OCI-LY3 (cell line): ENCODE measurements around the gene RREB1.

Experiments used
- H2AFZ ChIP-seq: fragments of 200-600, 300-600 bp; shearing (Covaris generic); 2 replicates; pipeline ENCODE4 v1.6.0; 2014; ENCODE audit warnings: antibody characterized with exemption, low read depth, low read length
- H3K27ac ChIP-seq: fragments of 200-600, 300-600 bp; sonication (generic); 2 replicates; pipeline ENCODE4 v1.5.1; 2014; ENCODE audit warnings: mild to moderate bottlenecking, low read length, moderate library complexity, mixed read lengths
- H3K27me3 ChIP-seq: fragments of 200-600, 300-600 bp; sonication (generic); 2 replicates; pipeline ENCODE4 v1.6.1; 2014; ENCODE audit warnings: low read depth, low read length, mixed read lengths
- H3K36me3 ChIP-seq: fragments of 200-600, 300-600 bp; sonication (generic); replicated peaks from 2 replicates; pipeline ENCODE3; 2014; ENCODE audit warnings: low read depth, low read length, mixed read lengths
- H3K4me1 ChIP-seq: fragments of 300-600, 200-600 bp; sonication (generic); 2 replicates; pipeline ENCODE4 v1.6.1; 2014; ENCODE audit warnings: low read length, mixed read lengths
- H3K4me2 ChIP-seq: fragments of 200-600, 300-600 bp; sonication (generic); 2 replicates; pipeline ENCODE4 v1.6.1; 2014; ENCODE audit warnings: low read length, mixed read lengths
- H3K4me3 ChIP-seq: fragments of 300-600, 200-600 bp; sonication (generic); 2 replicates; pipeline ENCODE4 v1.5.1; 2014; ENCODE audit warnings: antibody characterized with exemption, mild to moderate bottlenecking, low read length, moderate library complexity
- H3K79me2 ChIP-seq: fragments of 300-600, 200-600 bp; shearing (Covaris generic); 2 replicates; pipeline ENCODE4 v1.6.1; 2014; ENCODE audit warnings: mild to moderate bottlenecking, low read length, mixed read lengths
- H3K9ac ChIP-seq: fragments of 300-600, 200-600 bp; shearing (Covaris generic); 2 replicates; pipeline ENCODE4 v1.6.0; 2014; ENCODE audit warnings: mild to moderate bottlenecking, low read length, moderate library complexity
- H3K9me3 ChIP-seq: fragments of 200-600, 300-600 bp; shearing (Covaris generic); 2 replicates; pipeline ENCODE4 v1.6.1; 2014; ENCODE audit warnings: low read length, mixed read lengths; ENCODE audit not compliant: insufficient read depth
- H4K20me1 ChIP-seq: fragments of 200-600, 300-600 bp; sonication (generic); 2 replicates; pipeline ENCODE4 v1.6.1; 2016; ENCODE audit warnings: low read length, mixed read lengths; ENCODE audit not compliant: insufficient read depth
- CTCF ChIP-seq: fragments of 200-600, 300-600 bp; sonication (generic); IDR thresholded peaks from 2 replicates; pipeline ENCODE4 v1.5.1; 2014; ENCODE audit warnings: antibody characterized with exemption, low read length, low read depth
- EZH2phosphoT487 ChIP-seq: fragments of 200-600 bp; shearing (Covaris generic); IDR thresholded peaks from 2 replicates; pipeline ENCODE4 v1.6.1; 2018; ENCODE audit warnings: antibody characterized with exemption, mixed run types, low read depth

RREB1 gene

DNA sequence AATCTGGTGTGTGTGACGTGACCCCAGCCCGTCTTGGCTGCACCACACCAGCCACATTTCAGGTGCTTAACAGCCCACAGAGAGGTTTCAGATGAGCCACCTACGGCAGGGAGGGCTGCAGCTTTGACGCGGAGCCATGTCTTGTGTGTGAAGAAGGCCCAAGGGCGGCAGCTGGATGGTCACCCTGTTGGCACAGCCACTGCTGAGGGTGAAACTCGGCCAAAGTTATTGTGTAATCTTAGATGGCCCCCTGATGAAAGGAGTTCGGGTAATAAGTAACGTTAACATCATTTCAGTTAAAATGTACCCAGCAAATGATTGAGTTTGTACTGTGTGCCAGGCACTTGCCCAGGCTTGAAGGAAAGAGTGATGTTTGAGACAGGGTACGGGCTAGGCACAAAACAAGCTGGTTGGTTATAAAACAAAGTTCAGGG, 108.1 kb downstream of the RREB1 start:
- no peaks in the 10 kb centered on the region for H3K27me3 ChIP-seq
- H3K4me2 ChIP-seq, result no peak overlapping the region
- H3K4me3 ChIP-seq, result no peak overlapping the region
- peaks cover 11% of the 10 kb centered on the region for H3K36me3 ChIP-seq
- H2AFZ ChIP-seq, result no peak overlapping the region
- no peaks in the 10 kb centered on the region for H3K4me1 ChIP-seq
- TF ChIP-seq CTCF (no peak), EZH2phosphoT487 (no peak)
- H3K79me2 ChIP-seq, result no peaks in the 10 kb centered on the region
- no peaks in the 10 kb centered on the region for H4K20me1 ChIP-seq
- no peak overlapping the region for H3K27ac ChIP-seq
- no peaks in the 10 kb centered on the region for H3K9me3 ChIP-seq
- no peak overlapping the region for H3K9ac ChIP-seq

- Histone ChIP-seq H2AFZ (no peak overlapping the region), H3K36me3 (peaks cover 10% of the 10 kb centered on the region), H3K4me3 (no peak overlapping the region), H3K79me2 (no peaks in the 10 kb centered on the region), H3K9ac (no peak overlapping the region), H3K4me1 (no peaks in the 10 kb centered on the region), H3K4me2 (no peak overlapping the region), H3K9me3 (no peaks in the 10 kb centered on the region), H3K27me3 (no peaks in the 10 kb centered on the region), H3K27ac (no peak overlapping the region), H4K20me1 (no peaks in the 10 kb centered on the region)
- TF ChIP-seq CTCF (no peak), EZH2phosphoT487 (no peak)
Observed at GRCh38 chr6:7216941-7217621, 109.3 kb downstream of the RREB1 start.

GRCh38 chr6:7218406-7218988, 110.7 kb downstream of the RREB1 start:
- TF ChIP-seq EZH2phosphoT487 (no peak), CTCF (no peak)
- Histone ChIP-seq H3K4me3 (no peak overlapping the region), H3K4me1 (no peaks in the 10 kb centered on the region), H3K9ac (no peak overlapping the region), H3K27ac (no peak overlapping the region), H3K27me3 (no peaks in the 10 kb centered on the region), H4K20me1 (no peaks in the 10 kb centered on the region), H3K79me2 (no peaks in the 10 kb centered on the region), H3K9me3 (no peaks in the 10 kb centered on the region), H2AFZ (no peak overlapping the region), H3K36me3 (peaks cover 13% of the 10 kb centered on the region), H3K4me2 (no peak overlapping the region)

DNA sequence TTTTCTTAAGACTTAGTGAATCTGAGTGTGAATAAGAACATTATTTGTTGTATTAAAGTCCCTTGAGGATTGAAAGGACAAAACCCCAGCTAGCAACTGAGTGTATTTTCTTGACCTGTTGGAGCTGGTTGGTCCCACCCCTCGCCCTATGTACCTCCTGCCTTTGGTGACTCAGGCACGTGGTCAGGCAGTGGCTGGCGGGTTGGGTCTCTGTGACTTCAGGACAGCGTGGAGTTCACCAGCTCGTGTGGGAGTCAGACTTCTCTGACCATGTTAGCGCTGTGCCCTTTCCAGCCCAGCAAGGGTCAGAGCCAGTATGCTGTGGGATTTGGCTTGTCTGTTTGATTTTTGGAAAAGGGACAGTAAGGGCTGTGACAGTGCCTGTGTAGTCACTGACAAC, 111.5 kb downstream of the RREB1 start:
- Histone ChIP-seq H3K79me2 (no peaks in the 10 kb centered on the region), H3K4me1 (no peaks in the 10 kb centered on the region), H3K4me2 (no peak overlapping the region), H3K4me3 (no peak overlapping the region), H3K9me3 (no peaks in the 10 kb centered on the region), H3K36me3 (peaks cover 13% of the 10 kb centered on the region), H4K20me1 (no peaks in the 10 kb centered on the region), H3K9ac (no peak overlapping the region), H2AFZ (no peak overlapping the region), H3K27me3 (no peaks in the 10 kb centered on the region), H3K27ac (no peak overlapping the region)
- no peak for TF ChIP-seq CTCF
- TF ChIP-seq EZH2phosphoT487, result no peak
